Right lung (tissue), 10 donors: ENCODE measurements around the gene GNAI2. TPM values are rescaled to one million over a fixed set of nuclear protein-coding genes. Genes with fewer than 3 reads are reported as not detected.

ENCODE experiments used
- DNase-seq, 2 donors: peaks; one replicate each; pipeline ENCODE4 v3.0.0-alpha.2; 2013
- long read RNA-seq, 8 donors: transcript quantifications; one replicate each; lab custom pipeline, GENCODE V29; 2026
- polyA plus RNA-seq, 5 donors: library from polyadenylated mRNA; unstranded; fragments of 120-200 nt; gene quantifications; one replicate each; pipeline versions ENCODE4 v1.2.1 to v1.2.3, GENCODE V29; 2013; ENCODE audit warnings: inconsistent platforms in 1 of 5, low replicate concordance in 1 of 5; ENCODE audit not compliant: insufficient read length in 5 of 5, insufficient read depth in 1 of 5

GNAI2 gene
- 100 to 1,000 TPM; 234 to 282 (median 257) TPM for polyA plus RNA-seq
- long read RNA-seq, donor 1, transcript GNAI2-202 (9 exons, 2,464 nt) = major isoform, 80 of 98 reads
- long read RNA-seq, donor 1, partial matches to known transcripts = 9 of 98 reads
- long read RNA-seq, donor 1, other reads (novel, unspliced or antisense) = 7 of 98 reads
- long read RNA-seq, donor 2, transcript GNAI2-202 (9 exons, 2,464 nt) = major isoform, 45 of 65 reads
- long read RNA-seq, donor 2, partial matches to known transcripts = 18 of 65 reads
- long read RNA-seq, donor 2, other reads (novel, unspliced or antisense) = 0 of 65 reads
- long read RNA-seq, donor 3, transcript GNAI2-202 (9 exons, 2,464 nt) = major isoform, 39 of 52 reads
- long read RNA-seq, donor 3, partial matches to known transcripts = 12 of 52 reads
- long read RNA-seq, donor 3, other reads (novel, unspliced or antisense) = 0 of 52 reads
- long read RNA-seq, donor 4, transcript GNAI2-202 (9 exons, 2,464 nt) = major isoform, 22 of 29 reads
- long read RNA-seq, donor 4, partial matches to known transcripts = 6 of 29 reads
- long read RNA-seq, donor 4, other reads (novel, unspliced or antisense) = 0 of 29 reads
- long read RNA-seq, donor 5, transcript GNAI2-202 (9 exons, 2,464 nt) = major isoform, 63 of 180 reads
- long read RNA-seq, donor 5, transcript GNAI2-210 (7 exons, 2,445 nt) = minor isoform, 5 of 180 reads
- long read RNA-seq, donor 5, partial matches to known transcripts = 111 of 180 reads
- long read RNA-seq, donor 5, other reads (novel, unspliced or antisense) = 0 of 180 reads
- long read RNA-seq, donor 6, transcript GNAI2-202 (9 exons, 2,464 nt) = major isoform, 80 of 168 reads
- long read RNA-seq, donor 6, partial matches to known transcripts = 84 of 168 reads
- long read RNA-seq, donor 6, other reads (novel, unspliced or antisense) = 0 of 168 reads
- long read RNA-seq, donor 7, transcript GNAI2-210 (7 exons, 2,445 nt) = minor isoform, 8 of 150 reads
- long read RNA-seq, donor 7, transcript GNAI2-202 (9 exons, 2,464 nt) = major isoform, 50 of 150 reads
- long read RNA-seq, donor 7, partial matches to known transcripts = 92 of 150 reads
- long read RNA-seq, donor 7, other reads (novel, unspliced or antisense) = 0 of 150 reads
- long read RNA-seq, donor 8, transcript GNAI2-202 (9 exons, 2,464 nt) = major isoform, 29 of 31 reads
- long read RNA-seq, donor 8, partial matches to known transcripts = 0 of 31 reads
- long read RNA-seq, donor 8, other reads (novel, unspliced or antisense) = 0 of 31 reads

- peak; percentile 98 for DNase-seq
Observed at GRCh38 chr3:50235716-50236483, at the start of gene GNAI2. Gene GNAI2 (plus strand): TSS chr3:50236204. CDS start chr3:50236336, 132 bp downstream.

DNA sequence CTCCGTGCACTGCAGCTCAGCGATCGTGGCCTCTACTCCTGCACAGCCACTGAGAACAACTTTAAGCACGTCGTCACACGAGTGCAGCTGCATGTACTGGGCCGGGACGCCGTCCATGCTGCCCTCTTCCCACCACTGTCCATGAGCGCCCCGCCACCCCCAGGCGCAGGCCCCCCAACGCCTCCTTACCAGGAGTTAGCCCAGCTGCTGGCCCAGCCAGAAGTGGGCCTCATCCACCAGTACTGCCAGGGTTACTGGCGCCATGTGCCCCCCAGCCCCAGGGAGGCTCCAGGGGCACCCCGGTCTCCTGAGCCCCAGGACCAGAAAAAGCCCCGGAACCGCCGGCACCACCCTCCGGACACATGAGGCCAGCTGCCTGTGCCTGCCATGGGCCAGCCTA lies 48.3 kb upstream of the GNAI2 start:
- DNase-seq = no peak

DNA sequence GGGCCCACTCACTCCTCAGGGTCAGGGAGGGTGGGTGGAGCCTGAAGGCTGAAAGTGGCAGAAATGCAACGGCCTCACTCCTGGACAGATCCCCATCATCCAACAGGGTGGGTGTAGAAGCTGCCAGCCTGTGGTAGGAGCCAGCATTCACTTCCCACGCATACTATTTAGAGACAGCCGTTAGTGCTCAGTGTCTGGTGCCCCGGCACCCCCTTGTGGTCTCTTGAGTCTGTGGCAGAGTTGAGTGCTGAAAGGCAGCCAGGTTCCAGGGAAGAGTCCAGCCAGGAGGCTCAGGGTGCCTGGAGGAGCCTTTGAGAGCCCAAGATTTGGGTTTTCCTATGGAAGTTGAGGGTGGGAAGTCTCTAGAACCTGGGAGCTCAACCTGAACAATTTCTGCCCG lies 46.7 kb upstream of the GNAI2 start:
- peak in 1 of 2 donors; percentile 81 for DNase-seq

DNA sequence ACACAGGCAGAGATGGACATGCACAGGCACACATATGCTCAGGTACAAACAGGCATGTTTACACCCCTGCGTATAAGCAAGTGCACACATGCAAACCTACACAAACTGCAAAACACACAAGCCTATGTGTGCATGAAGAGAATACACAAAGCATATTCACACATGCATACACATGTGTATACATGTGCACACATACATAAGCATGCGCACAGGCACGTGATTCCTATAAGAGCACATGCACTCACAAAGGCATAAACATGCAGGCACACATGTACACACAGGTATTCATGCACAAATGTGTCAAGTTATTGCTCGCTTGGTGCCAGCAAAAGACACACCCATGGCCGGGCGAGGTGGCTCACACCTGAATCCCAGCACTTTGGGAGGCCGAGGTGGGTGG lies 46.0 kb upstream of the GNAI2 start:
- no peak for DNase-seq

DNA sequence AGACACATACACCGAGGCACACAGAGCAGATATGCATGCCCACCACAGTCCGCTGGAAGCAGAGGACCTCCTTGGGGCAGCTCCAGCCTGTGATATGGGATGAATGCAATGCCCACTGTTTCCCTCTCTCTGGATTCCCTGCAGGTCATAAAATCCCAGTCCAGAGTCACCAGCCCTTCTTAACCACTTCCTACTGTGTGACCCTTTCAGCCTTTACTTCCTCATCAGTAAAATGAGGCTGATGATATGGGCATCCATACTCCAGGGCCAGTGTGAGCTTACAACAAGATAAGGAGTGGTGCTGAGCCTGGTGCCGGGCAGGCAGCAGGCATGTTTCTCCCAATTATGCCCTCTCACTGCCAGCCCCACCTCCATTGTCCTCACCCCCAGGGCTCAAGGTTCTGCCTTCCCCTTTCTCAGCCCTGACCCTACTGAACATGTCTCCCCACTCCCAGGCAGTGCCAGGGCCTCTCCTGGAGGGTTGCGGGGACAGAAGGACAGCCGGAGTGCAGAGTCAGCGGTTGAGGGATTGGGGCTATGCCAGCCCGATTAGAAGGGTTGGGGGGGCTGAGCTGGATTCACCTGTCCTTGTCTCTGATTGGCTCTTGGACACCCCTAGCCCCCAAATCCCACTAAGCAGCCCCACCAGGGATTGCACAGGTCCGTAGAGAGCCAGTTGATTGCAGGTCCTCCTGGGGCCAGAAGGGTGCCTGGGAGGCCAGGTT lies 44.9 kb upstream of the GNAI2 start, which contains the start of gene GNAT1:
TSS of gene GNAT1 (plus strand) at position 675 of the 725 bp plus-strand sequence. CDS start 116 bp downstream, outside the sequence.
- DNase-seq = no peak

GRCh38 chr3:50192124-50192523 lies 43.9 kb upstream of the GNAI2 start:
- DNase-seq = no peak

DNA sequence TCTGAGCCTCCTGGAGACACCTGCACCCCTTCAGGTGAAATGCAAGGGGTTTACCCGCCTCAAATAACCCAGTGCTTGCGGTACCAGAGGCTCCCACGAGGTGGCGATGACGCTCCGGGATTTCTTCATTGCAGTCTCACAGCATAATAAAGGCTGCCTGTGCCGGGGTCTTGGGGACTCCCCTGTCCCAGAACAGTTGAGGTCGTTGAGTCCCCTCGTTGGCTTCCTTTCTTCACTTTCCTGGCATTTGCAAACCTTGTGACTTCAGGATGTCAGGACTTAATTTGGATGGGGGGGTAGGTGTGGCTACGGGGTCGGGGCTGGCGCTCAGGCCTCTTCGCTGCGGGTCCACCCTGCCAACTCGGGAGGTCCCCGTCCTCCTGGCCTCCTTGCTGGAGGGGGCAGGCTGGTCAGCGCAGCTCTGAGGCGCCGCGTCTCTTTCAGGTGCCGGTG lies 43.3 kb upstream of the GNAI2 start:
- peak in 1 of 2 donors; percentile 67 for DNase-seq

DNA sequence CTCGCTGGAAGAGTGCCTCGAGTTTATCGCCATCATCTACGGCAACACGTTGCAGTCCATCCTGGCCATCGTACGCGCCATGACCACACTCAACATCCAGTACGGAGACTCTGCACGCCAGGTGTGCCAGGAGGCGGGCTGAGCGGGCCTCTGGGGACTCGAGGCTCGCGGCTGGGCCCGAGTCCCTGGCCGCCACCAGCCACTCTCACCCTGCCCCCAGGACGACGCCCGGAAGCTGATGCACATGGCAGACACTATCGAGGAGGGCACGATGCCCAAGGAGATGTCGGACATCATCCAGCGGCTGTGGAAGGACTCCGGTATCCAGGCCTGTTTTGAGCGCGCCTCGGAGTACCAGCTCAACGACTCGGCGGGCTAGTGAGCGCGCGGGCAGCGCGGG lies 42.7 kb upstream of the GNAI2 start:
- no peak for DNase-seq

DNA sequence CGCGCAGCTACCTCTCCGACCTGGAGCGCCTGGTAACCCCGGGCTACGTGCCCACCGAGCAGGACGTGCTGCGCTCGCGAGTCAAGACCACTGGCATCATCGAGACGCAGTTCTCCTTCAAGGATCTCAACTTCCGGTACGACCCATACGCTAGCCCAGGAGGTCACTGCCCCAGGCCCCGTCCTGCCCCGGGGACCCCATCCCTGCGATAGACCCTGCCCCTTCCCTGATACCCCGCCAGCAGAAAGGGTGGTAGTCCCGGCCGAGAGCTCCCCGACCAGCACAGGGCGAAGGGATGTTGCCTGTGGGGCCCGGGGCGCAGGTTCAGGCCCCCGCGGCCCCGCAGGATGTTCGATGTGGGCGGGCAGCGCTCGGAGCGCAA lies 42.3 kb upstream of the GNAI2 start:
- DNase-seq = no peak

- peak; percentile 45 to 51 for DNase-seq
Observed at GRCh38 chr3:50194128-50194902, 41.7 kb upstream of the GNAI2 start.

DNA sequence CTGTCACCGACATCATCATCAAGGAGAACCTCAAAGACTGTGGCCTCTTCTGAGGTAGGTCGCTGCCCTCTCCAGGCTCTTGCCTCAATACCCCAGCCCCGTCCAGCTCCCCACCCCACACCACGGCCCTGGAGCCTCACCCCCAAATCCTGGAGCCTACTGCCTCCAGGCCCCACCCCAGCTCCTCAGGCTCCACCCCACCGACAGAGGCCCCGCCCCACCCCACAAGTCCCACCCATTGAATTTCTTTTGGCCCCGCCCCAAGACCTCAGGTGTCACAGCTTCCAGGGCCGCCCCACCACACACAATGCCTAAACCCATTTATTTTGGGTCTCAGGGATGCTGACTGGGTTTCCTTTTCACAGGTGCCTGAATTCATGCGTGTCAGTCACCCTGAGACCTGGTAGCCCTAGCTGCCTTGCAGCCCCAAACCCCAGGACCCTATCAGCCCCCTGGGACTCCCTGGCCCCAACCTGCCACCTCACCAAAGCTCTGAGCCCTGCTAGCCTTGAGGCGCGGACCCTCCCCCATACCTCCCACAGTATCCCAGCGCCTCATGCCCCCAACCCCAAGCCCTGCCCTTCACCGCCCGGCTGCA lies 41.0 kb upstream of the GNAI2 start:
- no peak for DNase-seq

GRCh38 chr3:50195501-50196252 lies 40.3 kb upstream of the GNAI2 start:
- no peak for DNase-seq

- no peak for DNase-seq
Observed at GRCh38 chr3:50196253-50196801, 39.7 kb upstream of the GNAI2 start.

- no peak for DNase-seq
Observed at GRCh38 chr3:50201573-50202315, 34.3 kb upstream of the GNAI2 start.

GRCh38 chr3:50202353-50203112 lies 33.5 kb upstream of the GNAI2 start:
- no peak for DNase-seq

DNA sequence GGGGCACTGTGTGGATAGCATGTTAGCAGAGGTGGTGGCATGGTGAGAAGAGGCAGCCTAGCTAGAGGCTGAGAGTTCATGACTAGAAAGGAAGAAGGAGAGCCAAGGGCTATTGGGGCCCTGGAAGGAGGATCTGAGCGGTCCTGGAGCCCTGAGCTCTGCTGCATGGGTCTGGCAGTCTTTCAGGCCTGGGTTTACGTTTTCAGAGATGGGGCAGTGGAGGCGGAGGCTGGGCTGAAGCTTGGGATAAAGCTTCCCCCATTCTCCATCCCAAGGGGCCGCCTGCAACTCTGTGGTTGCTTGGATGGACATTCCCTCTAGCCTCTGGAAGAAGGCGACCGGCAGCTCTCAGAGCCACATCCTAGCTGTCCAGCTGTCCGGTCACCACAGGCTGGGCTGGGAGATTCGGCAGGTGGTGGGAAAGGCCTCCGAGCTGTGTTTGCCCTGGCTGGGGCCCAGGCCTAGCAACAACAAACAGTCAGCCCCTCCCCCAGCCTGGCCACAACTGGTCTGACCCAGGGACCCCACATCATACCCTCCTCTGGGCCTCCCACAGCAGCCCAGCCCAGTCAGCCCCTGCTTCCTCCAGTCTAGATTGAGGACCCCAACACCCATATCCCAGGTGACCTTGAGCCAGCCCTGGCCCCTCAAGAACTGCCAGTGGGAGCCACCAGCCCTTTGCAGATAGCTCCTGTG lies 32.7 kb upstream of the GNAI2 start:
- DNase-seq = no peak
